Measurements from ENCODE around the gene FOXC2. TPM values are rescaled to one million over a fixed set of nuclear protein-coding genes. Genes with fewer than 3 reads are reported as not detected.

Gene FOXC2
- total RNA-seq, 6 experiments from 2014 or later = 0.20 TPM; not detected in 5

DNA sequence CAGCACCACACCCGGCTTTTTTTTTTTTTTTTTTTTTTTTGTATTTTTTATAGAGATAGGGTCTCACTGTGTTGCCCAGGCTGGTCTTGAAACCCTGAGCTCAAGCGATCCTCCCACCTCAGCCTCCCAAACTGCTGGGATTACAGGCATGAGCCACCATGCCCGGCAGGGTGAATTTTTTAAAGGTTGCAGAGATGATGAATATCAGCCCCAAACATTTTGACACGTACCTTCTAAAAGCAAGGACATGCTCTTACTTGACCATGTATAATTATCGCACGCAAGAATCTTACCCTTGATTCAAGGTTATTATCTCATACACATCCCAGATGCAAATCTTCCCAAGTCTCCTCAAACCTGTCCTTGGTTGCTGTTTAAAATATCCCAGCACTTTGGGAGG, 4.3 kb upstream of the FOXC2 start:
- intact Hi-C loops (cut with DNase I) = loop anchor here in 1 of 2 donors (5.0 kb wide), 1 partner anchor 715 kb away; no protein-coding TSS in a partner anchor
- H3K27me3 ChIP-seq = peaks cover 0 to 12% of the 10 kb centered on the region in 2 donors
- ATAC-seq = no peak
- H3K36me3 ChIP-seq = no peaks in the 10 kb centered on the region
- H3K27ac ChIP-seq = no peak overlapping the region
- no peak for DNase-seq
- no peak overlapping the region for H3K4me3 ChIP-seq
- TF ChIP-seq, protein P1, sequence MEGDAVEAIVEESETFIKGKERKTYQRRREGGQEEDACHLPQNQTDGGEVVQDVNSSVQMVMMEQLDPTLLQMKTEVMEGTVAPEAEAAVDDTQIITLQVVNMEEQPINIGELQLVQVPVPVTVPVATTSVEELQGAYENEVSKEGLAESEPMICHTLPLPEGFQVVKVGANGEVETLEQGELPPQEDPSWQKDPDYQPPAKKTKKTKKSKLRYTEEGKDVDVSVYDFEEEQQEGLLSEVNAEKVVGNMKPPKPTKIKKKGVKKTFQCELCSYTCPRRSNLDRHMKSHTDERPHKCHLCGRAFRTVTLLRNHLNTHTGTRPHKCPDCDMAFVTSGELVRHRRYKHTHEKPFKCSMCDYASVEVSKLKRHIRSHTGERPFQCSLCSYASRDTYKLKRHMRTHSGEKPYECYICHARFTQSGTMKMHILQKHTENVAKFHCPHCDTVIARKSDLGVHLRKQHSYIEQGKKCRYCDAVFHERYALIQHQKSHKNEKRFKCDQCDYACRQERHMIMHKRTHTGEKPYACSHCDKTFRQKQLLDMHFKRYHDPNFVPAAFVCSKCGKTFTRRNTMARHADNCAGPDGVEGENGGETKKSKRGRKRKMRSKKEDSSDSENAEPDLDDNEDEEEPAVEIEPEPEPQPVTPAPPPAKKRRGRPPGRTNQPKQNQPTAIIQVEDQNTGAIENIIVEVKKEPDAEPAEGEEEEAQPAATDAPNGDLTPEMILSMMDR (IDR thresholded peaks at IDR 0.05) = no peak
- no peak for TF ChIP-seq POLR2A (IDR thresholded peaks at IDR 0.05)
- no peaks in the 10 kb centered on the region for H3K9me3 ChIP-seq
- H3K4me1 ChIP-seq = peaks cover 0 to 10% (median 0%) of the 10 kb centered on the region in 4 donors
- WGBS (ENCODE audit: insufficient coverage, low coverage, low lambda C conversion rate, missing lambda C conversion rate) = 82% methylated on average over 6 of the region's 6 CpGs

DNA sequence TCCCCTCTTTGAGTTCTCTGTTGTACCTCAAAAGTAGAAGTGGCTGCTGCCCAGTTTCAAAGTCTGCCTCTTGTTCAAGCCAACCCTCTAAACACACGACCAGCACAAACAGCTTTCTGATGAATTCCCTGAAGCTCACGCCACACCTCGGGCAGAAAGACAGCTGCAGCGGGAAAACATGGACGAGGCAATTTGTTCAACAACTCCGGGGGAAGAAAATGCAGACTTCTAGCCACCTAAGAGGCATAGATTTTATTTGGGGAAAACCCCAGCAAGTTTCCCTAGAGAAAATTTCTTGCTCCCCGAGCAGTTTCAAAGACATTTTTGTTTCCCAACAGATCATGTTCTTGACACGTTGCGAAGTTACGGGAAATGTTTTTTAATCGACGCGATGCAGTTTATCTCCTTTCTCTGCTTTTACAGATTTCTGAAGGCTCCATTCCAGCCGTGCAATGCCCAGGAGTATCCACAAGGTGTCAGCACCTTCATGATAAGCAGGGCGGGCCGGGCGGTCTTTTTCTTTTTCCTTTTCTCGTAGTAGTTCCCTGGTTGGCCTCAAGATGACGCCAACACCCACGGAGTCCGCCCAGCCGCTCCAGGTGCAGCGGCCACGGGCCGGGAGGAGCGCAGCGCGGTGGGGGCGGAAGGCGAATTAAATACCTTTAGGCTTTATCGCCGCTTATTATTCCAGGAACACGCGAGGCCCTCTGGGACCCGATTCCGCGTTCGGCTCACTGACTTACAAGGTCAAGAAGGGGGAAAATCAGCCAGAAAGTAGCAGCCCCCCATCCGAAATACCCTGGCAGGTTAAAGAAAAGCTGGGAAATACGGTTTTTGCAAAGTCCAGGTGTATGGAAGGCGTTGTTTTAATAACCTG, 2.9 kb upstream of the FOXC2 start:
- peak; percentile 98 to 100 (median 100) for ATAC-seq

DNA sequence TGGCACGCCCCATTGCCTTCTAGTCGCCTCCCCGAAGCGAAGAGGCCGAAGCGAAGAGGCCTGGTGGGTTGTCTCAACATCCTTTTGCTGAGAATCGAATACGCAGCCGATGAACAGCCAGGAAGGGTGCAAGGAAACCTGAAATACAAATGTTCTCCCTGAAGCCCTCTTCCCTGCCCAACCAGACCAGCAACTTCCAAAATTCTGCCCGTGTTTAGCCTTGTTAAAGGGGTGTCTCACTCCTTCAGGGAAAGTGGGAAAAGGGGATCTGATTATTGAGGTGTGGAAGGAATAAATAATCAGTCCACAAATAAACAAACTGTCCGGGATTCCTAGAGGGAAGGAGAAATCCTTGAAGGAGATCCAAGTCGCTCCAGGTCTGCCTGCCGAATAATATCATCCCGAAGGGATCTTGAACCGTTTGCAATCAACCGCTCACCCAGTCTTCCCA, 1.4 kb upstream of the FOXC2 start:
- peaks cover 0 to 10% (median 0%) of the 10 kb centered on the region in 4 donors for H3K4me1 ChIP-seq
- DNase-seq (no peak), ATAC-seq (no peak)
- H3K9me3 ChIP-seq = no peaks in the 10 kb centered on the region
- no peaks in the 10 kb centered on the region for H3K36me3 ChIP-seq
- peaks cover 0 to 16% of the 10 kb centered on the region in 2 donors for H3K27me3 ChIP-seq
- H3K27ac ChIP-seq = no peak overlapping the region
- TF ChIP-seq, protein P1 (IDR thresholded peaks at IDR 0.05) = no peak
- no peak for TF ChIP-seq POLR2A (IDR thresholded peaks at IDR 0.05)
- whole genome bisulfite sequencing (ENCODE audit: insufficient coverage, low coverage, low lambda C conversion rate, missing lambda C conversion rate) = 11% methylated on average over 14 of the region's 16 CpGs
- H3K4me3 ChIP-seq = no peak overlapping the region
- intact Hi-C loops (cut with DNase I) = loop anchor here in 1 of 2 donors (5.0 kb wide), 1 partner anchor 707 kb away; no protein-coding TSS in a partner anchor

More for the DNA sequence above, 2.9 kb upstream of the FOXC2 start:
- intact Hi-C loops (cut with DNase I) = loop anchor here in 1 of 2 donors (5.0 kb wide), 1 partner anchor 714 kb away; no protein-coding TSS in a partner anchor
- H3K4me3 ChIP-seq = no peak overlapping the region
- TF ChIP-seq POLR2A (IDR thresholded peaks at IDR 0.05) = no peak
- TF ChIP-seq, protein P1 (IDR thresholded peaks at IDR 0.05) = peak; percentile 100
- peak; percentile 84 to 85 (median 85) for DNase-seq
- WGBS (ENCODE audit: insufficient coverage, low coverage, low lambda C conversion rate, missing lambda C conversion rate) = under 1% methylated on average over 41 of the region's 41 CpGs
- H3K9me3 ChIP-seq = no peaks in the 10 kb centered on the region
- H3K36me3 ChIP-seq = no peaks in the 10 kb centered on the region
- H3K4me1 ChIP-seq = peaks cover 0 to 10% (median 0%) of the 10 kb centered on the region in 4 donors
- no peak overlapping the region for H3K27ac ChIP-seq
- peaks cover 0 to 16% of the 10 kb centered on the region in 2 donors for H3K27me3 ChIP-seq

DNA sequence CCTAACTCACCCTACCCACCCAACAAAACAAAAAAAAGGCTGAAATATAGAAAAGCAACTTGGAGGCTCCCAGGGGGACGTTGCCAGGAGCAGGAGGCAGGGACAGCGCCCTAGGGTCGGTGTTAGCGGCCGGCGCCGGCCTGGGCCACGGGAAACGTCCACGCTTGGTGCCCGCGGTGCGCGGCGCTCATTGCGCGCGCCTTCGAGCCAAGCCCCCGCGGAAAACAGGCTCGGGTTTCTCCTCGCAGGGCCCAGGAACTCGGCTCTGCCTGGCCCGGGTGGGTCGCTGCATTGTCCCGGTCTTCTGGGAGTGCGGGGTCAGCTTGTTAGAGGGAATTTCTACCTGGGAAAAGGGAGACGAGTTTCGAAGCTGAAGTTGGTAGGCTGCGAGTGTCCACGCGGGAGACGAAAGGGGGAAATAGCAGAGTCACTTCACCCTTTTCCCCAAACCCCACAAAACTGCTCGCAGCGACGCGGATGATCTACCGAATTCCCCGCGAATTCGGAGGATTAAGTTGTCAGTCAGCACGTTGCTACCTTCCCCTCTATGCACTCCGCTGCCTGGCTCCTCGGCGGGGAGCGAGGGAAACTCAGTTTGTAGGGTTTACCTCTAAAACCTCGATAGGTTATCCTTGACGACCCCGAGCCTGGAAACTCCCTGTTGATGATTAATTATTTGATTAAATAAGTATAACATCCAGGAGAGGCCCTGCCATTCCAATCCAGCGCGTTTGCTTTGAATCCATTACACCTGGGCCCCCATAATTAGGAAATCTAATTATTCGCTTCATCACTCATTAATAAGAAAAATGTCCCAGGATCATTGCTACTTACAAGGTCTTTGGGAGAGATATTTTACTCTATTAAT, 751 bp upstream of the FOXC2 start:
- intact Hi-C loops (cut with DNase I) = loop anchor here in 1 of 2 donors (5.0 kb wide), 1 partner anchor 706 kb away; no protein-coding TSS in a partner anchor
- Histone ChIP-seq H3K27ac (no peak overlapping the region), H3K27me3 (peaks cover 0 to 21% of the 10 kb centered on the region in 2 donors), H3K4me3 (no peak overlapping the region), H3K9me3 (no peaks in the 10 kb centered on the region), H3K36me3 (no peaks in the 10 kb centered on the region), H3K4me1 (peaks cover 0 to 10% (median 0%) of the 10 kb centered on the region in 4 donors)
- DNase-seq = no peak
- ATAC-seq = no peak
- TF ChIP-seq, protein P1 (IDR thresholded peaks at IDR 0.05) = no peak
- no peak for TF ChIP-seq POLR2A (IDR thresholded peaks at IDR 0.05)
- WGBS (ENCODE audit: insufficient coverage, low coverage, low lambda C conversion rate, missing lambda C conversion rate) = 10% methylated on average over 41 of the region's 53 CpGs
